ENCODE results near the gene ROGDI. TPM values are rescaled to one million over a fixed set of nuclear protein-coding genes. Genes with fewer than 3 reads are reported as not detected.

The ROGDI gene
- total and polyA plus RNA-seq, 10 of the 15 experiments (the other 5 are each of a cell fraction or from before 2014, with no cell fraction given): 0.40 to 23.5 (median 12.3) TPM

GRCh38 chr16:4788910-4789309 lies 13.5 kb downstream of the ROGDI start:
- intact Hi-C loops (cut with micrococcal nuclease; ENCODE audit: unreplicated experiment): no loop called here
- no peaks in the 10 kb centered on the region for H3K4me1 ChIP-seq (ENCODE audit: control insufficient read depth, insufficient read depth, low read length)
- WGBS (ENCODE audit: insufficient coverage, insufficient replicate concordance, low lambda C conversion rate, missing lambda C conversion rate): 71% methylated on average over 7 of the region's 7 CpGs
- TF ChIP-seq PRDM15 (CRISPR knock-in tag; IDR thresholded peaks at IDR 0.05) (no peak), PAX8 (IDR thresholded peaks at IDR 0.05) (no peak), CEBPZ (IDR thresholded peaks at IDR 0.05; ENCODE audit: low read depth, low read length) (no peak), STAT1 (conservative IDR thresholded peaks at IDR 0.05) (no peak), NFIC (IDR thresholded peaks at IDR 0.05; ENCODE audit: low read depth, low read length) (no peak), POLR2AphosphoS5 (IDR thresholded peaks at IDR 0.05; ENCODE audit: low read length) (no peak), ETV6 (conservative IDR thresholded peaks at IDR 0.05 in 1 of 2, IDR thresholded peaks at IDR 0.05 in 1 of 2; ENCODE audit: borderline replicate concordance in 1 of 2, low read depth in 1 of 2) (no peak), PKNOX1 (IDR thresholded peaks at IDR 0.05) (no peak), RAD21 (IDR thresholded peaks at IDR 0.05; ENCODE audit: insufficient read depth, low read depth, low read length) (no peak), WRNIP1 (IDR thresholded peaks at IDR 0.05; ENCODE audit: borderline replicate concordance, low read depth, low read length) (no peak), IRF3 (IDR thresholded peaks at IDR 0.05) (no peak), MEF2B (IDR thresholded peaks at IDR 0.05; ENCODE audit: partially characterized antibody, poor library complexity, severe bottlenecking) (no peak), POU2F2 (IDR thresholded peaks at IDR 0.05; ENCODE audit: borderline replicate concordance, low read depth, low read length) (no peak), SPI1 (IDR thresholded peaks at IDR 0.05; ENCODE audit: borderline replicate concordance, insufficient read depth, low read depth, low read length) (no peak)

More at GRCh38 chr16:4788910-4789309, 13.5 kb downstream of the ROGDI start:
- H2AFZ ChIP-seq (ENCODE audit: control insufficient read depth, low read depth, low read length): no peak overlapping the region
- H3K27ac ChIP-seq (ENCODE audit: control insufficient read depth, insufficient read depth): no peak overlapping the region
- FAIRE-seq: no peak
- no TSS peak for BruUV-seq (replicated peaks)
- H3K9me3 ChIP-seq (replicated peaks; ENCODE audit: control insufficient read depth, insufficient read depth, low read length): no peaks in the 10 kb centered on the region
- ChIA-PET POLR2A (interaction anchor here (0.5 to 0.9 kb wide), 2 partner anchors 13 to 43 kb away, joined by 4 to 5 read pairs; partner anchors contain the start of gene ROGDI), CTCF (interaction anchor here (1.1 kb wide), 1 partner anchor 55 kb away, joined by 3 read pairs; the partner anchor contains the start of genes ANKS3 and DNAAF8), RAD21 (ENCODE audit: unreplicated experiment) (no interaction called here), SMC1A (ENCODE audit: uncharacterized antibody, unreplicated experiment) (no interaction called here)
- H3K9ac ChIP-seq (ENCODE audit: control insufficient read depth, insufficient read depth, low read length): no peak overlapping the region
- H3K36me3 ChIP-seq (ENCODE audit: control insufficient read depth in 2 of 2, insufficient read depth in 2 of 2, low read length in 1 of 2): no peaks in the 10 kb centered on the region
- in situ Hi-C loops (cut with MboI): no loop called here
- H3K27me3 ChIP-seq (replicated peaks in 1 of 2; ENCODE audit: control insufficient read depth in 2 of 2, insufficient read depth in 2 of 2, low read length in 1 of 2): no peaks in the 10 kb centered on the region
- no peaks in the 10 kb centered on the region for H4K20me1 ChIP-seq (ENCODE audit: control insufficient read depth, insufficient read depth)
- H3K4me2 ChIP-seq (ENCODE audit: control insufficient read depth, insufficient read depth): no peak overlapping the region
- DNase-seq (ENCODE audit: low read depth, low spot score): no peak
- no peaks in the 10 kb centered on the region for H3K79me2 ChIP-seq (ENCODE audit: control insufficient read depth, insufficient read depth, low read length)
- ATAC-seq: no peak
- H3K4me3 ChIP-seq: no peak overlapping the region
